PC-3 (cell line): ENCODE data around the gene CTBP2. TPM values are rescaled to one million over a fixed set of nuclear protein-coding genes. Genes with fewer than 3 reads are reported as not detected.
"Not testable (repeated sequence)": the region's sequence is repeated elsewhere in the genome, so short reads cannot be mapped to it uniquely, and the experiment has no call there.

ENCODE experiments used
- ATAC-seq: fragments of 200-7000 bp; cut with Tn5 transposase; 2 replicates; pipeline ENCODE4 v1.9.1; 2020; ENCODE audit warnings: mild to moderate bottlenecking, moderate library complexity
- BruUV-seq: library from RNA; stranded (reverse); fragments of 400-500 nt; replicated peaks from 2 replicates; lab custom pipeline; 2021; lab: Mats Ljungman, UMichigan
- CTCF ChIA-PET: fragments of 300-600 bp; sonication (Branson Sonifier 250); formaldehyde crosslinking; loops from one replicate; lab custom pipeline; 2022; ENCODE audit warnings: antibody characterized with exemption; lab: Charles Lee
- POLR2A ChIA-PET: fragments of 300-600 bp; sonication (Branson Sonifier 250); formaldehyde crosslinking; loops from one replicate; lab custom pipeline; 2022; ENCODE audit warnings: antibody characterized with exemption; ENCODE audit not compliant: unreplicated experiment; lab: Charles Lee
- DNase-seq: peaks from one replicate; pipeline ENCODE4 v3.0.0-alpha.2; 2015
- H2AFZ ChIP-seq: fragments of 300-600 bp; sonication (generic); 2 replicates; pipeline ENCODE4 v1.6.0; 2016; ENCODE audit warnings: antibody characterized with exemption, low read length
- H3F3A ChIP-seq: fragments of 300-600 bp; sonication (generic); one replicate; pipeline ENCODE4 v1.6.0; 2017; ENCODE audit warnings: antibody characterized with exemption, low read length, control low read depth, mild to moderate bottlenecking; ENCODE audit not compliant: unreplicated experiment
- H3K27ac ChIP-seq: fragments of 300-600 bp; sonication (generic); 2 replicates; pipeline ENCODE4 v1.5.1; 2016; ENCODE audit warnings: mild to moderate bottlenecking, low read length
- H3K27me3 ChIP-seq: fragments of 300-600 bp; sonication (generic); 2 replicates; pipeline ENCODE4 v1.6.1; 2016; ENCODE audit warnings: low read length, mixed read lengths
- H3K36me3 ChIP-seq: fragments of 300-600 bp; sonication (generic); 2 replicates; pipeline ENCODE4 v1.6.1; 2016; ENCODE audit warnings: low read depth, mixed run types, low read length, mixed read lengths
- H3K4me1 ChIP-seq: fragments of 300-600 bp; sonication (generic); 2 replicates; pipeline ENCODE4 v1.5.1; 2016; ENCODE audit warnings: low read length; ENCODE audit not compliant: insufficient read depth
- H3K4me2 ChIP-seq: fragments of 300-600 bp; sonication (generic); 2 replicates; pipeline ENCODE4 v1.6.0; 2016; ENCODE audit warnings: low read length
- H3K4me3 ChIP-seq: fragments of 300-600 bp; sonication (generic); 2 replicates; pipeline ENCODE4 v1.5.1; 2016; ENCODE audit warnings: mild to moderate bottlenecking, low read length, mixed read lengths
- H3K79me2 ChIP-seq: fragments of 300-600 bp; sonication (generic); 2 replicates; pipeline ENCODE4 v1.6.1; 2017; ENCODE audit warnings: low read length, mixed read lengths
- H3K9ac ChIP-seq: fragments of 300-600 bp; sonication (generic); 2 replicates; pipeline ENCODE4 v1.6.0; 2016; ENCODE audit warnings: mild to moderate bottlenecking, low read length
- H3K9me2 ChIP-seq: fragments of 300-600 bp; sonication (generic); replicated peaks from 2 replicates; pipeline ENCODE4 v1.6.1; 2016; ENCODE audit warnings: mixed run types, low read length, mixed read lengths
- H3K9me3 ChIP-seq: fragments of 300-600 bp; sonication (generic); 2 replicates; pipeline ENCODE4 v1.6.1; 2016; ENCODE audit warnings: low read length, mixed read lengths
- H4K20me1 ChIP-seq: fragments of 300-600 bp; sonication (generic); 2 replicates; pipeline ENCODE4 v1.6.1; 2016; ENCODE audit warnings: low read length, mixed read lengths
- CTCF ChIP-seq: fragments of 300-600 bp; sonication (generic); conservative IDR thresholded peaks from 2 replicates; pipeline ENCODE4 v1.5.1; 2017; ENCODE audit warnings: antibody characterized with exemption, low read depth, mild to moderate bottlenecking, low read length
- EZH2 ChIP-seq: fragments of 300-600 bp; sonication (generic); IDR thresholded peaks from one replicate; pipeline ENCODE4 v1.6.1; 2017; ENCODE audit warnings: antibody characterized with exemption, mild to moderate bottlenecking, low read length; ENCODE audit not compliant: unreplicated experiment
- EZH2phosphoT487 ChIP-seq: fragments of 300-600 bp; sonication (generic); IDR thresholded peaks from 2 replicates; pipeline ENCODE4 v1.6.1; 2018; ENCODE audit warnings: mild to moderate bottlenecking, antibody characterized with exemption, low read length, borderline replicate concordance
- intact Hi-C: fragments of 100-400 bp; cut with micrococcal nuclease; formaldehyde crosslinking; loops from 2 replicates; pipeline ENCODE4 v1.9.0; 2023
- total RNA-seq: library from RNA; depleted of rRNA; stranded (reverse); fragments of >200 nt; gene quantifications from 2 replicates; pipeline ENCODE4 v1.2.3, GENCODE V29; 2014

Gene CTBP2
- total RNA-seq, 1 experiment from 2014 or later, result 78.9 TPM

- no peak for DNase-seq
- Histone ChIP-seq H3F3A (no peaks in the 10 kb centered on the region), H3K36me3 (no peaks in the 10 kb centered on the region), H3K9ac (no peak overlapping the region), H3K27ac (no peak overlapping the region), H3K4me2 (no peak overlapping the region), H3K4me1 (no peaks in the 10 kb centered on the region), H3K4me3 (no peak overlapping the region), H2AFZ (no peak overlapping the region), H3K27me3 (no peaks in the 10 kb centered on the region), H3K9me3 (no peaks in the 10 kb centered on the region), H3K9me2 (no peaks in the 10 kb centered on the region), H3K79me2 (no peaks in the 10 kb centered on the region), H4K20me1 (no peaks in the 10 kb centered on the region)
- intact Hi-C loops, result no loop called here
- CTCF ChIA-PET, result no interaction called here
- TF ChIP-seq EZH2 (no peak), CTCF (no peak), EZH2phosphoT487 (no peak)
- BruUV-seq, result no TSS peak
- ATAC-seq, result no peak
- POLR2A ChIA-PET, result no interaction called here
Measured at GRCh38 chr10:125186431-125187170, 26.2 kb upstream of the CTBP2 start.

GRCh38 chr10:125179107-125179506 is 18.7 kb upstream of the CTBP2 start:
- H3K27ac ChIP-seq, result not testable (repeated sequence)

GRCh38 chr10:125177641-125178640 is 17.6 kb upstream of the CTBP2 start:
- H3F3A ChIP-seq, result no peaks in the 10 kb centered on the region
- no peak overlapping the region for H3K9ac ChIP-seq
- no peak overlapping the region for H2AFZ ChIP-seq
- no peaks in the 10 kb centered on the region for H3K9me3 ChIP-seq
- DNase-seq (no peak), ATAC-seq (no peak)
- ChIA-PET POLR2A (no interaction called here), CTCF (no interaction called here)
- intact Hi-C loops, result no loop called here
- no peak overlapping the region for H3K4me3 ChIP-seq
- H3K27ac ChIP-seq, result no peak overlapping the region
- no peaks in the 10 kb centered on the region for H3K4me1 ChIP-seq
- H3K79me2 ChIP-seq, result no peaks in the 10 kb centered on the region
- H4K20me1 ChIP-seq, result no peaks in the 10 kb centered on the region
- H3K27me3 ChIP-seq, result no peaks in the 10 kb centered on the region
- no peak overlapping the region for H3K4me2 ChIP-seq
- TF ChIP-seq EZH2phosphoT487, result no peak
- BruUV-seq, result no TSS peak
- H3K36me3 ChIP-seq, result no peaks in the 10 kb centered on the region
- H3K9me2 ChIP-seq, result no peaks in the 10 kb centered on the region

More at GRCh38 chr10:125179107-125179506, 18.7 kb upstream of the CTBP2 start:
- CTCF ChIA-PET, H3K4me2 ChIP-seq, H4K20me1 ChIP-seq, H3K36me3 ChIP-seq, ATAC-seq, H3K4me3 ChIP-seq, H3K27me3 ChIP-seq, H3K4me1 ChIP-seq, H3F3A ChIP-seq, POLR2A ChIA-PET, H2AFZ ChIP-seq, H3K9ac ChIP-seq, H3K79me2 ChIP-seq, H3K9me2 ChIP-seq, BruUV-seq, intact Hi-C loops, H3K9me3 ChIP-seq, DNase-seq: not testable (repeated sequence)
